ENCODE results near the gene EZH1.

GRCh38 chr17:42675965-42676423, 68.8 kb downstream of the EZH1 start:
- peak in 1 of 6 experiments; percentile 20 for TF ChIP-seq CTCF (IDR thresholded peaks at IDR 0.05)
- TF ChIP-seq POLR2A (IDR thresholded peaks at IDR 0.05): peak in 1 of 4 donors; percentile 58

Data from upper lobe of left lung (tissue), 4 donors.